HG02588 (cell line): ENCODE data around the gene QPCT.

Experiments used
- ATAC-seq: cut with Tn5 transposase; IDR thresholded peaks from one replicate; pipeline ENCODE4 v1.9.1; 2021; ENCODE audit warnings: mild to moderate bottlenecking, moderate library complexity; ENCODE audit not compliant: unreplicated experiment

QPCT gene

DNA sequence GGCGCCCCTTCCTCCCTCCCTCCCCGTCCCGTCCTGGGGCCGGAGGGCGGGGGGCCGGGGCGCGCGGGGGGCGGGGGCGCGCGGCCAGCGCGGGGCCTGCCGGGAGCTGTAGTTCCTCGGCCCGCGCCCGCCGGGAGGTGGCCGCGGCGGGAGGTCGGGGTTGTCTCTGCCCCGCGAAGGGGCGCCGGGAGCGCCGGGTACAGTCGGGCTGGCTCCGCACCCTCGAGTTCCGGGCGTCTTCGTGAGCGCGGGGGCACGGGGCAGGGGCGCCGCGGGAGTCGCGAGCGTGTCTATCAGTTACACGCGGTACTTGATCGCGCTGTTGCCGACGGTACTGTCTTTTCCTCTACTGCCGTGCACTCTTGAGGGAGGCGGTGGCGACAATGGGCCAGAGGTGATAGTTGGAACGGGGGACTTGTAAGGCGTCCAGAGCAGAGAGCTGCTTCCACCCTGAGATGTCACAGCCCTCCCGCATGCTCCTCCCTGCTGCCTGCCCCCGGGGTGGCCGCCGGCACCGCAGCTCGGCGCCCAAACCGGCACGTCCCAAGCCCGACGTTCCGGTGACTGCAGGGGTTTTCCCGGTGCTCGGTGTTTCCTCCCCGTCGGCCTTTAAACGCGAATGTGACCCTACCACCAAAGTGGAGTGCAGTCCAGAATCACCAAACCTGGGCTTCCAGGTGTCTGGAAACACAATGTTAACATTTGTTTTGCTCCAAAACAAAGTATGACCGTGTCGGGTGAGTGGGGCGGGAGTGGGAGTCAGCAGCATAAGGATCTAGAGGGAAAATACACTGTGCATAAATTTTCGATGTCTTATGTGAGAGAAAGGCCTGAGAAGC is 19.4 kb upstream of the QPCT start, which contains the start of gene PRKD3:
Gene PRKD3, minus strand, starts transcription at position 48 of the 839 bp plus-strand sequence. CDS start 8,309 bp downstream, outside the sequence.
- peak; percentile 79 for ATAC-seq

DNA sequence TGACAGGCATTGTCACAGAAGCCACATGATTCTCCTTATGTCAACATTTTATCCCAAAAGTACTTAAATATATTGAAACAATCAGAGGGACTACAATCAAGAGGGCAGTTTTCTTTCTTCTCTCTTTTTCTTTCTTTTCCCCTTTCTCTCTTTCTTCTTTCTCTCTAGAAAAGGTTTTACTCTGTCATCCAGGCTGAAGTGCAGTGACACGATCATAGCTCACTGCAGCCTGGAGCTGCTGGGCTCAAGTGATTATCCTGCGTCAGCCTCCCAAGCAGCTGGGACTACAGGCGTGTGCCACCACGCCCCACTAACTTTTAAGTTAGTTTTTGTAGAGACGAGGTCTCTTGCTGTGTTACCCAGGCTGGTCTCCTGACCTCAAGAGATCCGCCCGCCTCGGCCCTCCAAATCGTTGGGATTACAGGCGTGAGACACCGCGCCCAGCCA is 18.8 kb upstream of the QPCT start:
- ATAC-seq, result no peak

DNA sequence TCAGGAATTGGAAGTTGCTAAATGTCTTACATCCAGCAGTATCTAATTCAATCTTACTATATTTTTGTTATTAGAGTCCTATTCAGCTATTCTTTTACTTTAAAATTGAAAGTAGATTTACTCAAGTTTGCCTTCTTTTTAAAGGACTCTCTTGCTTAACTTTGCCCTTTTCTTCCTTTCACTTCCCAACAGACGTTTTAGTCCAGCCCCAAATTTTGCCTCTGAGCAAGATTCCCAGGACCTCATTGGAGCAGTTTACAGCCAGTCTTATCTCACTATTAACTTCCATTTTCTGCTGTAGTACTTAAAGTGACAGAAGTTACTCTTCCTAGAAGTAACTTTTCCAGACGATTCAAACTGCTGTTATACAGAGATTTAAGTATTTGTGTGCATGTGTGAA is 18.1 kb upstream of the QPCT start:
- no peak for ATAC-seq

DNA sequence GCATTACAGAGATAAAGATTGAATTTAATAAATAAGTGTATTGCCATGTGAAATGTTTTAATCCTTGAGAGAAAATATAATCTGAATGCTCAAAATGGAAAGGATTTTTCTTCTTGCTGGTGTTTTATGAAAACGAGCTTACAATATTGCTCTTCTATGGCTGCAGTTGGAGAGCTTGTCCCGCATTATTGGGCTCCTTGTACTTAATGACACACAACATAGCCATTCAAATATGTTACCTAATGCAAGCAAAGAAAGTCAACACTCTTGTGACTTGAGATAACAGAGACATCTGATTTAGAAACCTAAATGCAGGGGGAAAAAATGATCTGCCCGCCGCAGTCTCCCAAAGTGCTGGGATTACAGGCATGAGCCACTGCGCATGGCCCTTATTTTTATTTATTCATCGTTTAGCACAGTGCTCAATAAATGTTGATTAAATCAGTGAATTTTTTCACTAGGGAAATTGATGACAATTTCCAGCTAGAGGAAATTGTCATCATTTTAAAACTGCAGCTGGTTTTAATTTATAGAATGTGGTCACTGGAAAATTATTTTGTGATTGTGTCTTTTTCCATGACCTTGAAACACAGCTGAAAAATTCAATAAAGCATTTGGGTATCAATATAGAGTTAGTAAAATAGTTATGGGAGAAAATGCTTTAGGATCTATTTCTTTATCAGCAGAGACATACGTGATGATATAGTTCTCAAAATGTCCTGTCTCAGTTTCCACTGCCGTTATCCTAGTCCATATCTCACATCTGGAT is 17.4 kb upstream of the QPCT start:
- no peak for ATAC-seq

DNA sequence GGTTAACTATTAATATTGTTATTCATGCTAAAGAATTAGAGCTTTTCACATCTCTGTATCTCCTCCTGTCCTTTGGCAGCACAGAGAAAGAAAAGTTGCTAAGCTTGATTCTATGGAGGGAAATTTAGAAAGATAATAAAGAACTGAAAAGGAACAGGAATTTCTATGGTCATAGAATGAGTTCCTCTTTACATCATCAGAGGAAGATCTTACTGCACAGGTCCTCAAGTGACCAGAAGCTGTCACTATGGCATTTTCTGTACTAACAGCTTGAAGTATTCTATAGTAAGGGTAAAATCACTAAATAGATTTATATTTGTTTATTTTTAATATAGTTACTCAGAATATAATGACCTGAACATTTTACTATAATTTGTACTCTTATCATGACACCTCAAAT is 13.7 kb upstream of the QPCT start:
- no peak for ATAC-seq

DNA sequence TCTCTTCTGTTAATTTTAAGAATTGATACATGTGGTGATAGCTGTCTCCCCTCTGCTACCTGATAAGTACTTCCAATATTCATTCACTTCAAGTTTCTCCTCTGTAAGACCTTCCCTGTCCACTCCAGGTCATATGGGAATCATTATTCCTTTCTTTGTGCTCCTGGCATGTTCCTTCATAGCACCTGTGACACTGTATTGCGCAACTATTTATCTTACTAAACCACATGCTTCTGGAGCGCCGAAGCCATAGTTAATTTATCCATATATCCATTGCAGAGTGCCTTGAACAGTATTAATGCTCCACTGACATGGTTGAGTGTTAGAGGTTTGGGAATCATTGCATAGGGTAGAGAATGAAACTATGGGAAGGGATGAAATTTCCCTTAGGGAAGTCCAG is 11.9 kb upstream of the QPCT start:
- ATAC-seq, result no peak

DNA sequence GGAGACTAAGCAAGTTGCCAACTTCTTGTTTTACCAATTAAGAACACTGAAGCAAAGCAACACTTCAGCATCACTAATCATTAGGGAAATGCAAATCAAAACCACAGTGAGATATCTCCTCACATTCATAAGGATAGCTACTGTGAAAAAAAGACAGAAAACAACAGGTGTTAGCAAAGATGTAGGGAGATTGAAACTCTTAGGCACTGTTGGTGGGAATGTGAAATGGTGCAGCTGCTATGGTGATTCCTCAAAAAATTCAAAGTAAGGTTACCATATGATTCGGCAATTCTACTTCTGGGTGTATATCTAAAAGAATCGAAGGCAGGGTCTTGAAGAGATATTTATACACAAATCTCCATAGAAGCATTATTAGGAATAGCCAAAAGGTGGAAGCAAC is 11.2 kb upstream of the QPCT start:
- no peak for ATAC-seq

DNA sequence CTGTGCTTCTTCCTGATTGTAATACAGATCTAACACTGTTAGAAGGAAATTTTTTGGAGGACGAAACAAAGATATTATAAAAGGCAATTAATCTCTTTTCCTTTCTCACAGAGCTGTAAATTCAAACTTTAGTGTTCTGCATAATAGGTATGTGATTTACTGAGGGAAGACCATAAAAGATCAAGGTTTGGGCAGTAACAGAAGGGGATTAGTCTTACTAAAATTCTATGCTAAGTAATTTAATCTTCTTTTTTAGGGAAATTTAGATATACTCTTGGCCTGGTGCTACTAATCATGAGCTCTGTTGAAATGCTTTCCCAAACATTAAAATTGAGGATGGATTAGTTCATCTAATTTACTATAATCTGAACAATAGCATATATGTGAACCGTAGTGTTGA is 8.8 kb upstream of the QPCT start:
- ATAC-seq, result no peak

DNA sequence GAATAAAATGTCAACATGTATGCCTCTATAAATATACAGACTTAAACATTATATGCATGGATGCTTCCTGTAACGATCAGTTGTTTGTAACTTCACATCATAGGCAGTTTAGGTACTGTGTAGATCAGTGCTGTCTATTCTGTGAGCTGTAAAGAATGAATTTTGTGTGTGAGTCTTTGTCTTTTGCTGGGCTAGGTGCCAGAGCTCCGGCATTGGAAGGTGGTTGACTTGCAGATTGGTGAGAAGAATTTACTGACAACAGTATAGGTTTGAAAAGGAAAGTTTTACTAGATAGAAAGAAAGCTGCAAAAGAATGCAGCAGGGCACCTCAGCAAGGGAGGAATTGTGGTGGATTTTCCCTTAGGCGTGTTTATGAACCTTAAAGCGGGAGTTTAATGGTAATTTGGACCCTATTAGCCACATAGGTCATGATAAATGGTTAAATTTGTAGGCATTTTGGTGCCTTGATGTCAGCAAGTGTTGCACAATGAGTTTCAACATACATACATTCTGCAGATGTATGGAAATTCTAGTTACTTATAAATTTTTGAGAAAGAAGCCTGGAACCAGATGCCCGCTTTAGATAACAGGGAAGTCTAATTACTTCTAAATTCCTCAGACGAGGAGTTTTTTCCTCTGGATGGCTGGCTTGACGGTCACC is 6.7 kb upstream of the QPCT start:
- ATAC-seq, result no peak

DNA sequence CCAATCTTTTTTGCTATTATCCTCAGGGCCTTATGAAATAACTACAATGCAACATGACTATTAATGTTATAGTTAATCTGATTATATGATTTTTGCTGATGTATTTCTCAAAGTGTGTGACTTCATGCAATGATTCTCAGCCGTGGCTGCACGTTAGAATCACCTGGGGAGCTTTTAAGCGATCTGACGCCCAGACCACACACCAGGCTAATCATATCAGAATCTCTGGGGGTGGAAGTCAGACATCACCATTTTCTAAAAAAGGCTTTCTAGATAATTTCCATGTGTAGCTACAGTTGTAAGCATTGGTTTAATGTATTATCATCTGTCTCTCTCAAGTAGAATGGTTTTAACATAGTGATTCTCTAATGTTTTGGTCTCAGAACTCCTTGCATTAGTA is 5.5 kb upstream of the QPCT start:
- no peak for ATAC-seq

DNA sequence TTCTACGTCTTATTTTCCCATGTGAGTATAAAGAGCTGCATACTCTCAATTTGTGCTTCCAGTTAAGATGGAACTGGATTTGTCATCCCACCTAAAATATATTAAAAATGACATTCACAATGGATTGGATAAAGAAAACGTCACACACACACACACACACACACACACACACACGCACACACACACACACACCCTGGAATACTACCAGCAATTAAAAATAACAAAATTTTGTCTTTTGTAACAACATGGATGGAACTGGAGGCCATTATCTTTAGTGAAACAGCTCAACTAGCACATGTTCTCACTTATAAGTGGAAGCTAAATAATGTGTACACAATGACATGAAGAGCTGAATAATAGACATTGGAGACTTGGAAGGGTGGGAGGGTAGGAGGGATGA is 3.8 kb upstream of the QPCT start:
- ATAC-seq, result no peak

DNA sequence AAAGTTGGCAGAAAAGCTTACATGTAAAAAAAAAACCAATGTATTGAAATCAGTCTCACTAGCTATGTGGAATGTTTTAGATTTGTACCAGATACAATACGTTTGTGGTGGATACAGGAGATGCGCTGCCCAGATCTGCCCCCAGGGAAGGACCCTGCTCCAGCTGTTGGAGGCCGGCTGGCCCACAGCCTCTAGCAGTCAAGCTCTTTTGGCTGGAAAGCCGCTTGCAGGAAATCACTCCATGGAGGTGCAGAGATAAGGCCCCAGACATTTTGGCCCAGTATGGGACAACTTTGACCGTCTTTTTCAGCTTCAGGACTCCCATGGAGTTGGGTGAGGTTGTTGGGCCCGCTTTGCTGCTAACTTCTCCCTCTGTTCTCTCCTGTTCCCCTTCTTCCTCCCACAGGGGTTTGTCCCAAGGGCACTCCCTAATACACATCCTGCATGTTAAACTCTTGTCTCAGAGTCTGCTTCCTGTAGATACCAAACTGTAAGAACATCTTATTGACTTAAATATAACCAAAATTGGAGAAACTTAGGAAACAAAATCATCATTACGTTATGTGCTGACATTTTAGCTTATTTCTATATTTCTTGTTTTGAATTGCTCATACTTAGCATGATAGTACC is 1.7 kb upstream of the QPCT start:
- ATAC-seq, result no peak

DNA sequence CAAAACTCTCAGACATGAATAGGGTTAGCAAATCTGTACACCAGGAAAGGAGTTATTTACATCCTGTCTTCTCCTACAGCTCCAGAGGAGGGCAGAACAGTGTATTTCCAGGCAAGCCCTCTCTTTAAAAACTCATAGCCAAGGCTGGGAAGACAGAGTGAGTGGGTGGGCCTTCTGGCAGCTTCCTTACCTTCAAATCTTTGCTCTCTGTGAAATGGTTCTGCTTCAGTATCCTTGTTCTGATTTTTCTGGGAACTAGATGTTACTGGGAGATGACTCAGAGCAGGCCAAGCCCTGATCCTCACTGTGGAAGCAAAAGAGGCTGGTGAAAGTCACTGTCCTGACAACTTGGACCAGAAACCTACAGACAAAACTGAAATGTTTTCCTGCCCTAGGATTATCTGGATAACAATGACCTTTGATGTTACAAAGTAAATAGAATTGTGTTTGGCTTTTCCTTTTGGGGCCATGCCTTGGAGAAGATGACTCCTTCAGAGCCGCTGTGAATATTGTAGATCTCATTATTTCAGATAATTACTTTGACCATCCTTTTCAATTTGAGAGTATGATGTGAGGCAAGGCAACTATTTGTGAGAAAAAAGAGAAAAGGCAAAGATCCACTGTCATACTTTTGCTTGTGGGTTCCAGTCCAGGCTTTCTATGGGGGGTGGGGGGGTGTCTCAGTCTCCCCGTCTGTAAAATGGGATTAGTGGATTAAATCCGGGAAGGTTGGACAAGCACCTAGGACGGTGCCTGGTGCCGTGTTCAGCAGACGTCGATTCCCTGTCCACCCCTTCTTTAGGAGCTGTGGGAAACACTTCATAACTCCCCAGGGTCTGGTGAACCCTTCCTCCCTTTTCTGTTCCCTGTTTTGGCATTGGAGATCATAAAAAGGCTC is 644 bp upstream of the QPCT start:
- ATAC-seq, result no peak

DNA sequence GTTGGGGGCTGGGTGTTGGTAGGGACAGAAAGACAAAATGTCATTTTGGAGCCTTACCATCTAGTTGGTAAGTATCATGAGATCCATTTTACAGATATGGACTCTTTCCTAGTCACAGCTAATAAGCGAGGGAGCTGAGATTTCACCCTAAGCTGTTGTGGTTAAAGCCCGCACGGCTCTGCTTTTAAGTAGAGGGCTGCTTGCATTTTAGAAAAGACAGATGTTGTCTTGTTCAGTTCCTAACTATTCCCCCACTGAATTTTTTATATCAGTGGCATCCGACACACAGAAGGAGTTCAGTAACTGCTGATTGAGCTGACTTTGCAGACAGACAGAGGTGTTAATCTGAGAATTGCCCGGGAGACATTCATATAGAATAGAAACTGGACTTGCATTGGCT is 3.7 kb downstream of the QPCT start:
- no peak for ATAC-seq

DNA sequence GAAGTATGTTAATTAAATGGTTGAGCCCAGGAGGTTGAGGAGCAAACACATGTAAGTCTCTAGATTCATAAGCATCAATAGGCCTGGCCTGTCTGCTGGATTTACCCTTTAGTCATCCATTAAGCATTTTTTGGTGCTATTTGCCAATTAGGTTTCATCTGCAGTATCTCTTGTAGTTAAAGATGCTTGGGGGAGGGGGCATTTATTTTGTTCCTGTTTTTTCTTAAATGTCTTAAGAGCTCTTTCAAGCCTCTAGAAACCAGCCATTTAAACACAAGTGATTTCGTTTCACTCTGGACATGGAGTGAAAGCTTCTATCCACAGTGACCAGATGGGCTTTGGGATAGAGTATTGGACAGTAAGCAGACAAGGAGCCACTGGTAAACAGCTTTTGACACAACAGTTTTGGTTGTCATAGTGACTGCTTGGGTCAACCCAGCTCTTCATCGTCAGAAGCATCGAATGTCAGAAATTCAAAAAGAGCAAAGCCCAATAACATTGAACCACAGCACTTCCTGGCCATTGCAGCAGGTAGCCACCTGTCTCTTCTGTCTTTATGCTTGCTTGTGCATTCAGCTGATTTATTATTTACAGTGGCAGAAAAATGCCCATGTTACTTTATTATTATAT is 4.9 kb downstream of the QPCT start:
- ATAC-seq, result no peak

DNA sequence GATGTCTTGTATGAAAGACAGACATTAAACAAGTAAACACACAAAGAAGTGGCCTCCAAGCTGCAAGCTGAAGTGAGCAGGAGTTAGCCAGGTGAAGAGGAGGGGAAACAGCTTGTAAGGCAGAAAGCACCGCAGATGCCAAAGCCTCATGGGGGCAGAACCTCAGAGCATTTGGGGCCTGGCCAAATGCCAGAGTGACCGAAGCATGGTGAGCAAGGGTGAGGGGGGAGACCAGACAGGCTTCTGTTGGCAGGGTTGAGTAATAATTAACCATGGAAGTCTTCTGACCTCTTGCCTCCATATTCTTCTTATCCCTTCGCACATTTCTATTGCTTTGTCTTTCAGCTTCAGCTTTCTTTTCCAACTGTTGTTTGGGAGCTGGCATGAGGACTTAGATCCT is 5.6 kb downstream of the QPCT start:
- no peak for ATAC-seq

DNA sequence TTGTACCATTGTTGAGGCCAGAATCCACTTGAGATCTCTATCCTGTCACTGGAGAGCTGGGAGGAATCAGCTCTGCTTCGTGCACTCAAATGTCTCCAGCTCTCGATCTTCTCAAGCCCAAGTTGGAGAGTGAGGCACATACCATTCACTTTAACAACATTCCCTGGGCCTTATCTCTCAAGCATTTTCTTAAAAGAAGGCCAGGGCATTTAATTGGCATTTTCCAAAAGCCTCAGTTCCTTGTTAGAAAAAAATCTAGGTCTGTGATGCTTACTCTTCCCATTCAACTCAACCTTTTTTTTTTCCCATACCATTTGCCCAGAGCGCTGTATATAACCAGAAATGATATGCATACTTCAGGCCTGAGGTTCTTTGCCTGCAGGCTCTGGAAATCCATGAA is 10.1 kb downstream of the QPCT start:
- ATAC-seq, result no peak

DNA sequence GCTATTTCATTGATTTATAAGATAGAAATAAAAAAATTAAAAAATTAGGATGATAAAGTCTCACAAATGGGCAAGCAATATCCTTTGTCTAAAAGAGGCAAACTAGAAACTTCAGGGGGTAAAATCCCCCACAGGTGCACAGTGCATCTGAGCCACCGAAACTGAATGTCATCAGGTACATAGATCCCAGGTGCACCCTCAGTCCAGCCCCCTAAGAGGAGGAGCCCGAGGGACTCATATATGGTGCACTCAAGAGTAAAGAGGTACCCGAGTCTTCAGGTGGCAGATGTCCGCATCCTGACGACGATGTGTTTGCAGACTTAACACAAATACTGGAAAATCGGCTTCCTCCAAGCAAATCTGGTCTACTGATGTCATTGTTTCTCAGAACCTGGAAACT is 11.3 kb downstream of the QPCT start:
- no peak for ATAC-seq

DNA sequence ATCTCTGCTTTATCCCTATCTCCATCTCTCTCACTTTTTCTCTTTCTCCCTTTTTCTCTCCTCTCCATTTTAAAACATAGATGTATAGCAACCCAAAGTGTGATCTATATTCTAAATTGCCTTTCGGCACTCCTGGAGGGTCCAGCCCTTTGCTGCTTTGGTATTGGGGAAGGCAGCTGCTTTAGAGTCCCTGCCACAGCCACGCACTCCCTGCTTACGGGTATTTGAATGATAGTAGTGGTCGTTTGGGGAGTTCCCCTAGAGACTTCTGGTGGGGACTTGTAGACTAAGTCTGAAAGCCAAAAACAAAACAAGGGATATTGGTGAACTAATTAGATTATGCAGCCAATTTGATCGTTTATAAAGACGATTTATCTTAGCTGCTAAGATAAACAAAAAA is 11.9 kb downstream of the QPCT start:
- ATAC-seq, result no peak

DNA sequence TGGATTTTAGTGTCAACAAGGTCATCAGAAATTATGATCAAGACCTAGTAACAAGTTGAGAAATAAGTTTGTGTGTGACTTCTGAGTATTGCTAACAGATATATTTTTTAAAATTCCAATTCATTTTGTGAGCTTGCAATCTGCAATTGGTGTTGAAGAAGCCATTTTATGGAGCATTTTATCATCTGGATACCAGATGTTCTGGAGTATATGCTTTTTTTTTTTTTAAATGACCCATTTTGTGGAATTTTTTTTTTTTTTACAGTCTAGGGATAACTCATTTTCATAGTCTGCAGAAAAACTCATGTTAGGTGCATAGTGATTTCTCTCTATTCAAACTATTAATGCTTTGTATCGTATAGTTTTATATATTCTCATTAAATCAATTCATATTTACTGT is 12.6 kb downstream of the QPCT start:
- ATAC-seq, result no peak
